ENCODE data around the gene NCOA5.

Gene NCOA5

GRCh38 chr20:46073443-46073842 lies 16.3 kb downstream of the NCOA5 start:
- Histone ChIP-seq H3K27ac (no peak overlapping the region), H3K9me3 (ENCODE audit: control insufficient read depth, low read length) (no peaks in the 10 kb centered on the region), H3K4me1 (peaks cover 7% of the 10 kb centered on the region), H2AFZ (no peak overlapping the region), H3K36me3 (ENCODE audit: control insufficient read depth, insufficient read depth, low read length) (no peaks in the 10 kb centered on the region), H3K4me2 (ENCODE audit: low read length) (no peak overlapping the region), H3K9ac (no peak overlapping the region), H3K79me2 (peaks cover 6% of the 10 kb centered on the region), H3K4me3 (ENCODE audit: low read depth, low read length) (no peak overlapping the region), H3K27me3 (ENCODE audit: control insufficient read depth, insufficient read depth, low read length) (no peaks in the 10 kb centered on the region)
- TF ChIP-seq, protein P1, sequence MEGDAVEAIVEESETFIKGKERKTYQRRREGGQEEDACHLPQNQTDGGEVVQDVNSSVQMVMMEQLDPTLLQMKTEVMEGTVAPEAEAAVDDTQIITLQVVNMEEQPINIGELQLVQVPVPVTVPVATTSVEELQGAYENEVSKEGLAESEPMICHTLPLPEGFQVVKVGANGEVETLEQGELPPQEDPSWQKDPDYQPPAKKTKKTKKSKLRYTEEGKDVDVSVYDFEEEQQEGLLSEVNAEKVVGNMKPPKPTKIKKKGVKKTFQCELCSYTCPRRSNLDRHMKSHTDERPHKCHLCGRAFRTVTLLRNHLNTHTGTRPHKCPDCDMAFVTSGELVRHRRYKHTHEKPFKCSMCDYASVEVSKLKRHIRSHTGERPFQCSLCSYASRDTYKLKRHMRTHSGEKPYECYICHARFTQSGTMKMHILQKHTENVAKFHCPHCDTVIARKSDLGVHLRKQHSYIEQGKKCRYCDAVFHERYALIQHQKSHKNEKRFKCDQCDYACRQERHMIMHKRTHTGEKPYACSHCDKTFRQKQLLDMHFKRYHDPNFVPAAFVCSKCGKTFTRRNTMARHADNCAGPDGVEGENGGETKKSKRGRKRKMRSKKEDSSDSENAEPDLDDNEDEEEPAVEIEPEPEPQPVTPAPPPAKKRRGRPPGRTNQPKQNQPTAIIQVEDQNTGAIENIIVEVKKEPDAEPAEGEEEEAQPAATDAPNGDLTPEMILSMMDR (IDR thresholded peaks at IDR 0.05) = no peak

GRCh38 chr20:46073024-46073423 lies 16.7 kb downstream of the NCOA5 start:
- TF ChIP-seq, protein P1 (IDR thresholded peaks at IDR 0.05) = no peak
- Histone ChIP-seq H3K4me1 (peaks cover 7% of the 10 kb centered on the region), H3K4me3 (ENCODE audit: low read depth, low read length) (no peak overlapping the region), H3K27ac (no peak overlapping the region), H3K4me2 (ENCODE audit: low read length) (no peak overlapping the region), H3K79me2 (peaks cover 9% of the 10 kb centered on the region), H3K9me3 (ENCODE audit: control insufficient read depth, low read length) (no peaks in the 10 kb centered on the region), H2AFZ (no peak overlapping the region), H3K9ac (no peak overlapping the region), H3K27me3 (ENCODE audit: control insufficient read depth, insufficient read depth, low read length) (no peaks in the 10 kb centered on the region), H3K36me3 (ENCODE audit: control insufficient read depth, insufficient read depth, low read length) (no peaks in the 10 kb centered on the region)

DNA sequence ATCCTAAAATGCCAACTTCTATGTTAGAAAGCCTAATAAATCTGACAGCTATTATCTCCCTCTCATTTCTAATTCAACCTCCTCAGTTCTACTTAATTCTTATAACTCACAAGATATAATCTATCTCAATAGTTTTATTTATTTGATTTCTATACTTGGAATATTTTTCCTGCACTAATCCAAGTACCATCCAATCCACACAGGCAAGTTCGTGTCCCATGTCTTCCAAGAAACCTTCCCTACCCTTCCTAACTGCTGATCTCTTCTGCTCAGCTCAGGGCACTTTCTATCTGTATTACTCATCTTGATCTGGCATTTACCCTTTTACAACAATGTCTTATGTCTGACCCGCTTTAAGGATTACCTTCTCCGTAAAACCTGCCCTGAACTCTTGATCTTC lies 18.2 kb downstream of the NCOA5 start:
- H3K27me3 ChIP-seq (ENCODE audit: control insufficient read depth, insufficient read depth, low read length) = no peaks in the 10 kb centered on the region
- no peak overlapping the region for H2AFZ ChIP-seq
- no peak overlapping the region for H3K9ac ChIP-seq
- peaks cover 7% of the 10 kb centered on the region for H3K4me1 ChIP-seq
- H3K36me3 ChIP-seq (ENCODE audit: control insufficient read depth, insufficient read depth, low read length) = no peaks in the 10 kb centered on the region
- no peaks in the 10 kb centered on the region for H3K9me3 ChIP-seq (ENCODE audit: control insufficient read depth, low read length)
- H3K4me3 ChIP-seq (ENCODE audit: low read depth, low read length) = no peak overlapping the region
- H3K79me2 ChIP-seq = peaks cover 13% of the 10 kb centered on the region
- no peak overlapping the region for H3K4me2 ChIP-seq (ENCODE audit: low read length)
- TF ChIP-seq, protein P1 (IDR thresholded peaks at IDR 0.05) = no peak
- no peak overlapping the region for H3K27ac ChIP-seq

DNA sequence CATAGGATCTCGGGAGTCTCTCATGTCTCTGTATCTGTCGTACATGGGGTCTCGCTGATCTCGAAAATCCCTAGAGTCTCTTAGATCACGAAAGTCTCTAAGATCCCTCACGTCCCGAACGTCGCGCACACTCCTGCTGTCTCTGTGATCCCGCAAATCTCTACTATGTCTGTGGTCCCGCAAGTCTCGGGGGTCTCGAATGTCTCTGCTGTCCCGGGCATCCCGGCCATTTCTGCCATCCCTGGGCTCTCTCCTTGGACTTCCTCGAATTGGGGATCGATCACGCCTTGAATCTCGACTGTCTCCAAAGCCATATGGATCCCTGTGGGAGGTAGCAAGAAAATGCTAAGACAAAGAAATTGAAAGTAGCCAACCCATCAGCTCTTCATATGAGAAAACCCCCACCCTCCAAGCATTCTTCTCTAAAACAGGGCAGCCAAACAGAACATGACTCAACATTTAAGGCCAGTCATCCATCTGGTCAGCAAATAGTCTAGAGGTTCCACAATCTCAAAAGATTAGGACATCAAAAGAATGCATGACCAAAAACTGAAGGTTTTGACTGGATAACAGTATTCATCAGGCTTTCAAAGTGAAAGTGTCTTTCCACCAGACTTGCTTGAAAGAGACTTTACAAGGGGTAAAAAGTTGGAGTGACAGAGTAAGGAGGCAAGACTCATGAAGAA lies 19.4 kb downstream of the NCOA5 start:
- H2AFZ ChIP-seq = no peak overlapping the region
- no peak overlapping the region for H3K4me2 ChIP-seq (ENCODE audit: low read length)
- H3K9me3 ChIP-seq (ENCODE audit: control insufficient read depth, low read length) = no peaks in the 10 kb centered on the region
- peaks cover under 1% of the 10 kb centered on the region for H3K4me1 ChIP-seq
- H3K27me3 ChIP-seq (ENCODE audit: control insufficient read depth, insufficient read depth, low read length) = no peaks in the 10 kb centered on the region
- no peaks in the 10 kb centered on the region for H3K36me3 ChIP-seq (ENCODE audit: control insufficient read depth, insufficient read depth, low read length)
- TF ChIP-seq, protein P1 (IDR thresholded peaks at IDR 0.05) = no peak
- H3K4me3 ChIP-seq (ENCODE audit: low read depth, low read length) = no peak overlapping the region
- no peak overlapping the region for H3K27ac ChIP-seq
- H3K79me2 ChIP-seq = peaks cover 20% of the 10 kb centered on the region
- no peak overlapping the region for H3K9ac ChIP-seq

GRCh38 chr20:46065691-46066090 lies 24.1 kb downstream of the NCOA5 start:
- TF ChIP-seq, protein P1 (IDR thresholded peaks at IDR 0.05) = no peak
- no peak overlapping the region for H3K4me2 ChIP-seq (ENCODE audit: low read length)
- H3K9ac ChIP-seq = no peak overlapping the region
- peaks cover 20% of the 10 kb centered on the region for H3K79me2 ChIP-seq
- H3K4me3 ChIP-seq (ENCODE audit: low read depth, low read length) = no peak overlapping the region
- H3K9me3 ChIP-seq (ENCODE audit: control insufficient read depth, low read length) = no peaks in the 10 kb centered on the region
- no peaks in the 10 kb centered on the region for H3K27me3 ChIP-seq (ENCODE audit: control insufficient read depth, insufficient read depth, low read length)
- no peaks in the 10 kb centered on the region for H3K4me1 ChIP-seq
- H2AFZ ChIP-seq = no peak overlapping the region
- H3K27ac ChIP-seq = no peak overlapping the region
- no peaks in the 10 kb centered on the region for H3K36me3 ChIP-seq (ENCODE audit: control insufficient read depth, insufficient read depth, low read length)

All from parathyroid adenoma (tissue), 2 donors.